NCI-H187 (cell line): ENCODE results near the gene SEPTIN2.
"Not testable (repeated sequence)": the region's sequence is repeated elsewhere in the genome, so short reads cannot be mapped to it uniquely, and the experiment has no call there.

Experiments used
- DNase-seq, 2 experiments: peaks; one replicate each; lab custom pipeline; 2025; lab: John Stamatoyannopoulos, UW

SEPTIN2 gene

GRCh38 chr2:241288324-241288888, 27.3 kb upstream of the SEPTIN2 start:
- no peak for DNase-seq

- no peak for DNase-seq
These were observed 26.7 kb upstream of the SEPTIN2 start for GRCh38 chr2:241289053-241289452.

GRCh38 chr2:241289597-241289996, 26.1 kb upstream of the SEPTIN2 start:
- DNase-seq, result no peak

- DNase-seq, result no peak
These were observed 24.6 kb upstream of the SEPTIN2 start for GRCh38 chr2:241291153-241291552.

GRCh38 chr2:241291977-241292376, 23.7 kb upstream of the SEPTIN2 start:
- DNase-seq, result no peak

DNA sequence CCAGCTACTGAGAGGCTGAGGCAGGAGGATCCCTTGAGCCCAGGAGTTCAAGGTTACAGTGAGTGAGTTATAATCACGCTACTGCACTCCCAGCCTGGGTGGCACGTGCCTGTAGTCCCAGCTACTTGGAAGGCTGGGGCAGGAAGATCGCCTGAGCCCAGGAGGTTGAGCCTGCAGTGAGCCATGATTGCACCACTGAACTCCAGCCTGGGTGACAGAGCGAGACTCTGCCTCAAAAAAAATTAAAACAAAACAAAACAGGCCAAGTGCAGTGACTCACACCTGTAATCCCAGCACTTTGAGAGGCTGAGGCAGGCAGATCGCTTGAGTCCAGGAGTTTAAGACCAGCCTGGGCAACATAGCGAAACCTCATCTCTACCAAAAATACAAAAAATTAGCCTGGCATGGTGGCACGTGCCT, 22.3 kb upstream of the SEPTIN2 start:
- DNase-seq, result not testable (repeated sequence)

GRCh38 chr2:241295326-241296095, 20.2 kb upstream of the SEPTIN2 start:
- DNase-seq, result no peak

DNA sequence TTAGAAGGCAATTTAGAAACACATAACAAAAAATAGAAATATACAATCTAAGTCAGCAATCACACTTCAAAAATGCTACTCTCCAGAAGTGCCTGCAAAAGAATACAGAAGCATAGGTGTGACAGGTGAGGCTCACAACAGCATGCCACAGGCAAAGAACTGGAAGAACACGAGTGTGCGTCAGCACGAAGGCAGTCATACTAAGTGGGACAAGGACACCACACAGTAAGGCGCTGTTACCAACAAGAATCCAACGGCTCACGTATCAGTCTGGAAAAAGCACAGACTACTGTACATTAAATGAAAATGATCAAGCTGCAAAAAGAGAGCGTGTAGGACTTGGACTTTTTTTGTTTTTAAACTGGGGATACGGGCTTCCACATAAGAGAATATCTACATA, 19.0 kb upstream of the SEPTIN2 start:
- no peak for DNase-seq

GRCh38 chr2:241298673-241299072, 17.1 kb upstream of the SEPTIN2 start:
- DNase-seq, result no peak

DNA sequence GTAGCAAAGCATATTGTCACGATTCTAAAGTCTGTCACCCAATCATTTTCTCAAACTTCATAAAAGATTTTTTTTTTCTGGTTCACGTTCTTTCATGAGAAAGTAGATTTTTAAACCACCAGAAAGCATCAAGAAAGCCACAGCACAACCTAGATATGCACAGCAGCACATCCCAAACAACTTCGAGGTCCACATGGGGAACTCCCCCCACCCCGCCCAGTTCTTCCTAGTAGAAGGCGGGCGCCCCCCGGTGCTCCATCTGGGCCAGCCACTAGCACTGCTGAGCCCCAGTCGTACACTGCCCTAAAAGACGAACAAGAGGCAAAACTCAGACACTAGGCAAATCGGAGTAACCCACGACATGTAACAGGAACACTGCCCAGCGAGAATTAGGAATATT, 15.7 kb upstream of the SEPTIN2 start:
- DNase-seq, result no peak

- no peak for DNase-seq
These were observed 13.6 kb upstream of the SEPTIN2 start for GRCh38 chr2:241302083-241302482.

DNA sequence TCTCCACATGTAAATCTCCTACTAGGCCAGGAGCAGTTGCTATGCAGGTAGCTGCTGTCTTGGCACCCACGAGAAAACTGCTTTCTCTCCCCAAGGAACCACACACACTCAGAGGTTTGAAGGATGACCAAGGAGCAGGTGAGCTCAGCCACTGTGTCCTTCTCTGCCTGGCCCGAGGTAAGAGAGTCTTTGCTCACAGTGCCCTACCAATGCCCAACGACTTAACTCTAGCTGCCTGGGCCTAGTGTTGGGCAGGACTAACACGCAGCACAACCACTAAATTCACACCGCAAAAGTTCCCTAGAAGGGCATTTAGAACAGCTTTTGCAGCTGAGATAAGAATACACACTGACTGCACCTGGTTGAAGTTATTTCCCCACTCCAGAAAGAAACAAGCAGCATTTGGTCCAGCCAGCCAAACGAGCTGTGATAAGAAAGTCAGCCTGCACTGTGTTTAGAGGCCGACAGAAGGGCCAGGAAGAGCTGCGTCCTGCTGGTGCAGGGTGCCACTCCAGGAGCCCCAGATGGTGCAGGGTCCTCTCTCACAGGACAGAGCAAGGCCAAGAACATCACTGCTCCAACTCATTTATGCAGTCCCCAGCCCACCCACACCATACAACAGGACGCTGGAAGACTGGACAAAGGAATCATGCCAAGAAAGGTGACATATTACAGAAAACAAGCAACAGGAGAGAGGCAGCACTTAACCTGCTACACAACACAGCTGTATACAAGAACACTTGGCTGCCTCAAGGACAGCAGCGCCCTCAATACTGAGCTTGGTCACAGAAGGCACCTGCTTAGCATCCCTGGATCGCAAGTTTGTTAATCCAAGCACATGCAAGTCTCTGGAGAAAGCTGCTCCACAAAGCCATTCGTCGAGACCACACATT, 12.7 kb upstream of the SEPTIN2 start:
- DNase-seq, result no peak

DNA sequence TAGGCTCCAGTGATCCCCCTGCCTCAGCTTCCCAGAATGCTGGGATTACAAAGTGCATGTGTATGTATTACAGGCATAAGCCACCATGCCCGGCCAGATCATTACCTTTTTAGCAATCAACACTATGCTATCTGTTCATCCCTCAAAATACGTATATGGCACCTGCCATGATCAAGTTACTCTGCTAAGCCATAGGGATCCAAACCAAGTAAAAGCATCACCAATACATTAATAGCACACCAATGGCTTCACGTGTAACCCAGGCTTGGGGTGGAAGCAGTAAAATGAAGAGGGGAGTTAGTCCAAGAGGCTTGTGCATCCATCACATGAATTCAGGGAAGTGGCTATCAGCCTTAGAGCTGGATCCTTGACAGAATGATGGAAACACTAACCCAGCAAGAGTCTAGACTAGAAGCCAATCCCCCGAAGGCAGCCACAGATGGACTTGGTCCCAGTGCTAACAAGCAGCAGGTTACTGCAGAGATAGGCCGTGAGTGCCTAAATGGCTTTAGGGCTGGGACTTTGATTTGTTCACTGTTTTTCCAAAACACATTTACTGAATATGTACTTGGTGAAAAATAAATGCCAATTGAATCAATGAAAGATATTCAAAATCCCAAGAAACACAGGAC, 11.6 kb upstream of the SEPTIN2 start:
- DNase-seq, result no peak

DNA sequence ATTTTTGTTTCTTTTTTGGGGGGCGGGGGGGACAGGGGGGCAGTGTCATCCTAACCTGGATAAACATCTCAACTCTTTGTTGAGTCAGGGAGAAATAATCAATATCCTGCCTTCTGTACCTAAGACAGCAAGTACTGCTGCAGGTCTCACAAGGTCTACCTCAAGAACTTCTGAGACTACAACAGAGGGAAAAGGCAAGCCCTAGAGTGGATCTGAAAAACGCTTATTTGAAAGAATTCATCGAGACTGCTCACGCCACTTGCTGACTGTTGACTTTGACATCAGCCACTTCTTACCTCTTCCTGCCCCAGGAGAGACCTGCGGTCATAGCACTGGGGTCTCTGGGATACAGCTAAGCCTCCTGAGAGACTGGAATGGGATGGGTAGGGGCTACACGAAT, 8.7 kb upstream of the SEPTIN2 start:
- DNase-seq, result no peak

- DNase-seq, result no peak
These were observed 7.5 kb upstream of the SEPTIN2 start for GRCh38 chr2:241308267-241308666.

GRCh38 chr2:241308832-241309500, 6.8 kb upstream of the SEPTIN2 start:
- no peak for DNase-seq

DNA sequence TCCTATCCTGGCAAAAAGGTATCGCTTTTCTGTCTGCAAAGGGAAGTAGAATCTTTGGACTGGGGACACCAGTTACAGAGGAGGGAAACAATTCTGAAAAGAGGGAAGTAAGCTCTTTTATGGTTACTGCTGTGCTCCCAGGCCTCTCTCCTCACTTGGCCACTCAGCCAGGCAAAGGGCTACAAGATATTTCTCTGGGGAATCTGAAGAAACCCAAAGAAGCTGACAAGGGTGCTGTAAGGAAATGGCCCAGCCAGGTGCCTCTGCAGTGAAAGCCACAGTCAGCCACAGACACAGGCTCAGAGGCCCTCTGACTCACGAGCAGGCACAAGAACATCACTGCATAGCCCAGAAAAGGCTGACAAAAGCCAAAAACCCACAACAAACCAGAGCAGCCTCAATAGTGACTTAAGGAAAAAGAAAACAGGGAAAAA, 6.0 kb upstream of the SEPTIN2 start:
- no peak for DNase-seq

DNA sequence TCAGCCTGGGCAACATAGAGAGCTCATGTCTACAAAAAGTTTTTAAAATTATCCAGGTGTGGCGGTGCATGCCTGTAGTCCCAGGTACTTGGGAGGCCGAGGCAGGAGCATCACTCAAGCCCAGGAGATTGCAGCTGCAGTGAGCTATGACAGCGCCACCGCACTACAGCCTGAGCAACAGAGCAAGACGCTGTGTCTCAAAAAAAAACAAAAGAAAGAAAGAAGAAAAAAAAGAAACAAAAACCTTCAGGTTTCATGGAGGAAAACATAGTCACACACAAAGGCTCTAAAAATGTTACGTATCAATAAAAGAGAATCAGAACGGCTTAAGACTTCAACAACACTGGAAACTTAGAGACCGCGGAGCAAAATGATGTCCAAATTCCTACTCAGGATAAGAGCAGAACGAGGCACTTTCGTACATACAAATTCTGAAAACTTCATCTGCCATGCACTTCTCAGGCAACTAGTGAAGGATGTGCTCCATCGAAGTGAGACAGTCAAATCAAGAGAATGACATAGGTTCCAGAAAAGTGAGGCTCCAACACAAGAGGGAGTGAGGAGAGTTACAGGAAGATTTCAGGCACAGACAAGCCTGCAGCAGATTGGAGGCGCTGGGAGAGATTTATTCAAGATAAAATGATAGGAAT, 4.7 kb upstream of the SEPTIN2 start:
- DNase-seq, result no peak

DNA sequence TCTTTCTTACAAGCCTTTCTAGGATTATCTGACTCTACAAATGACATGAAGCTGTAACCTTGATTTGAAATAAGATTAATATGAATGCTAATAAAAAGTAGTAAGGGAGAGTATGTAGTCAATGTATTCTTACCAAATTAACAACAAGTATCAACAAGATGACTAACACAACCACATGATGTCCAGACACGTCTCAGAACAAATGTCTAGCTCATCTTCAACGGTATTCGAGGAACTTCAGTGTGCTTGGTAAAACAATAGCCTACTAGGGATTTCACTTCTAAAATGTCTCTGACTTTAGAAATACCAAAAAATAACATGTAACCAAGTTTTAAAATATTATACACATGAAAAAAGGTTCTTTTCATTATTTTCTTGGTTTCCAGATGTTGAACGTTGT, 3.6 kb upstream of the SEPTIN2 start:
- no peak for DNase-seq

DNA sequence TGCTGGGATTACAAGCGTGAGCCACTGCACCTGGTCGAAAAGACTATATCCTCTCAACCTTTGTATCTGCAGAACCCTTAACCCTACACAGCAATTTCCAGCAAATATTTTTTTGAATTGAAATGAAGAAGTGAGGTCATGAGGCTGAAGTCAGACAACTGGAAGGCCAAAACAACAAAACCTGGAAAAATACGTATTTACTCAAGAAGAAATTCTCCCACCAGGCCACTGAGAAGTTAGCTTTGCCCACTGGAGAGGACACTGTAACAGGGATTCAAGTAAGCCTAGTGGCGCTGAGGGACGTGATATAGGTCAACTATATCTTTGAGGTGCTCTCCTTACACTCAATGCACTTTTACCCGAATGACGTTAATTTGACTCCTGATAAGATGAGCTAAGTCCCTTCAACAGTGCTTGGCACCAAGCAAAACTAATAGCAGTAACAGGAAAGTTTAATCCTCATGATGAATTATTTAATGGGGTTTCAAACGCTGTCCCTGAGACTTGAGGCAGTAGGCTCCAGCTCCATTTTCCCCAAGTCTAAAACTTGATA, 2.1 kb upstream of the SEPTIN2 start:
- DNase-seq, result no peak
